ENCODE data around the gene FAM120A. TPM values are rescaled to one million over a fixed set of nuclear protein-coding genes. Genes with fewer than 3 reads are reported as not detected.

Gene FAM120A
- total and polyA plus RNA-seq, 2 of the 13 experiments (the other 11 are each of a cell fraction or from before 2014, with no cell fraction given): 41.3 to 44.4 TPM

DNA sequence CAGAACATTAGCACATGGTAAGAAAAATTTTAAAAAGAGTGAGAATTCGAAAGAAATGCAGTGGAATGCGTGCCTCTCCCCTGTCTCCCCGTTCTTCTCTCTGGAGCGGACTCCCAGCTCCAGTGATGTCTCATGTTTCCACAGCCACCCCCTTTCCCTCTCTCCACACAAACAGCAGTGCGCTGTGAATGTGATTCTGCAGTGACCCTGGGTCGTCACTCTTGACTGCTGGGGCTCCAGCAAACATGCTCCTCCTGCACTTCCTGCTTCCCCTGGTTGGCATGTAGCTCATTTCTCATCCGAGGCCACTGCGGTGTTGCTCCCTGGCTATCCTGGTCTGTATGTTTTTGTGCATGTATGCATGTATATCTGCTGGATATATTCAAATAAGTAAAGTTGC lies 138.2 kb downstream of the FAM120A start (continued):
- no peak for TF ChIP-seq ZNF605 (CRISPR knock-in tag; IDR thresholded peaks at IDR 0.05)
- TF ChIP-seq, protein P1, sequence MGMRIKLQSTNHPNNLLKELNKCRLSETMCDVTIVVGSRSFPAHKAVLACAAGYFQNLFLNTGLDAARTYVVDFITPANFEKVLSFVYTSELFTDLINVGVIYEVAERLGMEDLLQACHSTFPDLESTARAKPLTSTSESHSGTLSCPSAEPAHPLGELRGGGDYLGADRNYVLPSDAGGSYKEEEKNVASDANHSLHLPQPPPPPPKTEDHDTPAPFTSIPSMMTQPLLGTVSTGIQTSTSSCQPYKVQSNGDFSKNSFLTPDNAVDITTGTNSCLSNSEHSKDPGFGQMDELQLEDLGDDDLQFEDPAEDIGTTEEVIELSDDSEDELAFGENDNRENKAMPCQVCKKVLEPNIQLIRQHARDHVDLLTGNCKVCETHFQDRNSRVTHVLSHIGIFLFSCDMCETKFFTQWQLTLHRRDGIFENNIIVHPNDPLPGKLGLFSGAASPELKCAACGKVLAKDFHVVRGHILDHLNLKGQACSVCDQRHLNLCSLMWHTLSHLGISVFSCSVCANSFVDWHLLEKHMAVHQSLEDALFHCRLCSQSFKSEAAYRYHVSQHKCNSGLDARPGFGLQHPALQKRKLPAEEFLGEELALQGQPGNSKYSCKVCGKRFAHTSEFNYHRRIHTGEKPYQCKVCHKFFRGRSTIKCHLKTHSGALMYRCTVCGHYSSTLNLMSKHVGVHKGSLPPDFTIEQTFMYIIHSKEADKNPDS (CRISPR knock-in tag; IDR thresholded peaks at IDR 0.05): no peak
- TF ChIP-seq ZNF274 (CRISPR knock-in tag; IDR thresholded peaks at IDR 0.05): no peak
- TF ChIP-seq NFYC (CRISPR knock-in tag; IDR thresholded peaks at IDR 0.05): no peak
- no peak for TF ChIP-seq ZNF619 (CRISPR knock-in tag; IDR thresholded peaks at IDR 0.05)
- peak; percentile 44; the same call in 1 of the 2 replicates for TF ChIP-seq MIXL1 (CRISPR knock-in tag; IDR thresholded peaks at IDR 0.05)
- no peak for TF ChIP-seq NPAS2 (CRISPR knock-in tag; IDR thresholded peaks at IDR 0.05; ENCODE audit: borderline replicate concordance)
- TF ChIP-seq, protein P2, sequence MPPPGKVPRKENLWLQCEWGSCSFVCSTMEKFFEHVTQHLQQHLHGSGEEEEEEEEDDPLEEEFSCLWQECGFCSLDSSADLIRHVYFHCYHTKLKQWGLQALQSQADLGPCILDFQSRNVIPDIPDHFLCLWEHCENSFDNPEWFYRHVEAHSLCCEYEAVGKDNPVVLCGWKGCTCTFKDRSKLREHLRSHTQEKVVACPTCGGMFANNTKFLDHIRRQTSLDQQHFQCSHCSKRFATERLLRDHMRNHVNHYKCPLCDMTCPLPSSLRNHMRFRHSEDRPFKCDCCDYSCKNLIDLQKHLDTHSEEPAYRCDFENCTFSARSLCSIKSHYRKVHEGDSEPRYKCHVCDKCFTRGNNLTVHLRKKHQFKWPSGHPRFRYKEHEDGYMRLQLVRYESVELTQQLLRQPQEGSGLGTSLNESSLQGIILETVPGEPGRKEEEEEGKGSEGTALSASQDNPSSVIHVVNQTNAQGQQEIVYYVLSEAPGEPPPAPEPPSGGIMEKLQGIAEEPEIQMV (CRISPR knock-in tag; IDR thresholded peaks at IDR 0.05; ENCODE audit: low read depth): no peak
- TF ChIP-seq, protein P3, sequence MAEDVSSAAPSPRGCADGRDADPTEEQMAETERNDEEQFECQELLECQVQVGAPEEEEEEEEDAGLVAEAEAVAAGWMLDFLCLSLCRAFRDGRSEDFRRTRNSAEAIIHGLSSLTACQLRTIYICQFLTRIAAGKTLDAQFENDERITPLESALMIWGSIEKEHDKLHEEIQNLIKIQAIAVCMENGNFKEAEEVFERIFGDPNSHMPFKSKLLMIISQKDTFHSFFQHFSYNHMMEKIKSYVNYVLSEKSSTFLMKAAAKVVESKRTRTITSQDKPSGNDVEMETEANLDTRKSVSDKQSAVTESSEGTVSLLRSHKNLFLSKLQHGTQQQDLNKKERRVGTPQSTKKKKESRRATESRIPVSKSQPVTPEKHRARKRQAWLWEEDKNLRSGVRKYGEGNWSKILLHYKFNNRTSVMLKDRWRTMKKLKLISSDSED (CRISPR knock-in tag; IDR thresholded peaks at IDR 0.05): no peak
- no peak for TF ChIP-seq ZNF546 (CRISPR knock-in tag; conservative IDR thresholded peaks at IDR 0.05)
- peak; percentile 81; the same call in 1 of the 2 replicates for TF ChIP-seq HDAC2 (CRISPR knock-in tag; IDR thresholded peaks at IDR 0.05)
- no peak for TF ChIP-seq ZNF850 (CRISPR knock-in tag; conservative IDR thresholded peaks at IDR 0.05)
- TF ChIP-seq ZKSCAN5 (CRISPR knock-in tag; IDR thresholded peaks at IDR 0.05): no peak
- TF ChIP-seq, protein P4, sequence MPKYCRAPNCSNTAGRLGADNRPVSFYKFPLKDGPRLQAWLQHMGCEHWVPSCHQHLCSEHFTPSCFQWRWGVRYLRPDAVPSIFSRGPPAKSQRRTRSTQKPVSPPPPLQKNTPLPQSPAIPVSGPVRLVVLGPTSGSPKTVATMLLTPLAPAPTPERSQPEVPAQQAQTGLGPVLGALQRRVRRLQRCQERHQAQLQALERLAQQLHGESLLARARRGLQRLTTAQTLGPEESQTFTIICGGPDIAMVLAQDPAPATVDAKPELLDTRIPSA (CRISPR knock-in tag; IDR thresholded peaks at IDR 0.05; ENCODE audit: borderline replicate concordance): no peak
- TF ChIP-seq, protein P5, sequence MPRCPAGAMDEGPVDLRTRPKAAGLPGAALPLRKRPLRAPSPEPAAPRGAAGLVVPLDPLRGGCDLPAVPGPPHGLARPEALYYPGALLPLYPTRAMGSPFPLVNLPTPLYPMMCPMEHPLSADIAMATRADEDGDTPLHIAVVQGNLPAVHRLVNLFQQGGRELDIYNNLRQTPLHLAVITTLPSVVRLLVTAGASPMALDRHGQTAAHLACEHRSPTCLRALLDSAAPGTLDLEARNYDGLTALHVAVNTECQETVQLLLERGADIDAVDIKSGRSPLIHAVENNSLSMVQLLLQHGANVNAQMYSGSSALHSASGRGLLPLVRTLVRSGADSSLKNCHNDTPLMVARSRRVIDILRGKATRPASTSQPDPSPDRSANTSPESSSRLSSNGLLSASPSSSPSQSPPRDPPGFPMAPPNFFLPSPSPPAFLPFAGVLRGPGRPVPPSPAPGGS (CRISPR knock-in tag; IDR thresholded peaks at IDR 0.05): no peak
- TF ChIP-seq PTBP1 (IDR thresholded peaks at IDR 0.05; ENCODE audit: low read depth, low read length, poor library complexity, severe bottlenecking): no peak
- no peak for TF ChIP-seq FOXC1 (CRISPR knock-in tag; IDR thresholded peaks at IDR 0.05; ENCODE audit: borderline replicate concordance)
- no peak for TF ChIP-seq IKZF1 (IDR thresholded peaks at IDR 0.05)
- TF ChIP-seq ZMYM2 (CRISPR knock-in tag; IDR thresholded peaks at IDR 0.05): no peak
- TF ChIP-seq, protein P6, sequence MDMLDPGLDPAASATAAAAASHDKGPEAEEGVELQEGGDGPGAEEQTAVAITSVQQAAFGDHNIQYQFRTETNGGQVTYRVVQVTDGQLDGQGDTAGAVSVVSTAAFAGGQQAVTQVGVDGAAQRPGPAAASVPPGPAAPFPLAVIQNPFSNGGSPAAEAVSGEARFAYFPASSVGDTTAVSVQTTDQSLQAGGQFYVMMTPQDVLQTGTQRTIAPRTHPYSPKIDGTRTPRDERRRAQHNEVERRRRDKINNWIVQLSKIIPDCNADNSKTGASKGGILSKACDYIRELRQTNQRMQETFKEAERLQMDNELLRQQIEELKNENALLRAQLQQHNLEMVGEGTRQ (IDR thresholded peaks at IDR 0.05; ENCODE audit: low read depth, low read length): no peak
- TF ChIP-seq, protein P6 (CRISPR knock-in tag; IDR thresholded peaks at IDR 0.05; ENCODE audit: borderline replicate concordance): no peak
- no peak for TF ChIP-seq ATF7 (IDR thresholded peaks at IDR 0.05)
- TF ChIP-seq ATF7 (CRISPR knock-in tag; IDR thresholded peaks at IDR 0.05): no peak
- TF ChIP-seq NFKBIZ (CRISPR knock-in tag; IDR thresholded peaks at IDR 0.05): no peak

Measured in HepG2 (cell line).